GM10248 (cell line): ENCODE data around the gene WNT2.
"Not testable (repeated sequence)": the region's sequence is repeated elsewhere in the genome, so short reads cannot be mapped to it uniquely, and the experiment has no call there.

Experiments used
- CTCF ChIA-PET: fragments of 300-600 bp; sonication (Branson Sonifier 250); formaldehyde crosslinking; extraction: SDS; loops from one replicate; lab custom pipeline; 2021; ENCODE audit warnings: antibody characterized with exemption; lab: Yijun Ruan, JAX
- POLR2A ChIA-PET: fragments of 350-650 bp; sonication (Branson Sonifier 250); formaldehyde crosslinking; extraction: SDS; loops from one replicate; lab custom pipeline; 2020; ENCODE audit warnings: antibody characterized with exemption; lab: Yijun Ruan, JAX
- DNase-seq: peaks from one replicate; pipeline ENCODE4 v3.0.0; 2012; ENCODE audit errors: extremely low spot score
- CTCF ChIP-seq: IDR thresholded peaks from 2 replicates; pipeline ENCODE4 v1.5.1; 2012; ENCODE audit warnings: mild to moderate bottlenecking, low read depth; ENCODE audit errors: extremely low read depth, missing control alignments, control extremely low read depth

WNT2 gene

GRCh38 chr7:117313582-117313981, 9.3 kb downstream of the WNT2 start:
- CTCF ChIA-PET = interaction anchor here (1.6 kb wide), 1 partner anchor 101 kb away, joined by 5 read pairs; no protein-coding TSS in a partner anchor
- TF ChIP-seq CTCF = no peak
- no peak for DNase-seq
- POLR2A ChIA-PET = no interaction called here

GRCh38 chr7:117312593-117313580, 10.0 kb downstream of the WNT2 start:
- POLR2A ChIA-PET = no interaction called here
- DNase-seq = no peak
- CTCF ChIA-PET = interaction anchor here (0.8 to 1.6 kb wide), 8 partner anchors 10 to 420 kb away, joined by 3 to 5 read pairs (median 3); partner anchors contain the start of gene WNT2
- TF ChIP-seq CTCF = no peak

- CTCF ChIA-PET = interaction anchor here (1.4 to 2.9 kb wide), 2 partner anchors 12 to 96 kb away, joined by 4 to 20 read pairs; partner anchors contain the start of gene WNT2
- POLR2A ChIA-PET = no interaction called here
- TF ChIP-seq CTCF = no peak
- DNase-seq = no peak
These were observed 14.0 kb downstream of the WNT2 start for GRCh38 chr7:117308891-117309290.

GRCh38 chr7:117302396-117302795, 20.5 kb downstream of the WNT2 start:
- no peak for DNase-seq
- ChIA-PET POLR2A (no interaction called here), CTCF (no interaction called here)
- no peak for TF ChIP-seq CTCF

GRCh38 chr7:117300506-117300905, 22.4 kb downstream of the WNT2 start:
- POLR2A ChIA-PET = not testable (repeated sequence)
- CTCF ChIA-PET = interaction anchor here (0.8 to 3.9 kb wide), 4 partner anchors 12 to 88 kb away, joined by 3 to 14 read pairs (median 4); no protein-coding TSS in a partner anchor

GRCh38 chr7:117297606-117298005, 25.3 kb downstream of the WNT2 start:
- ChIA-PET POLR2A (no interaction called here), CTCF (interaction anchor here (1.5 to 3.9 kb wide), 3 partner anchors 18 to 31 kb away, joined by 3 to 14 read pairs (median 4); no protein-coding TSS in a partner anchor)
- no peak for TF ChIP-seq CTCF
- DNase-seq = no peak

More at GRCh38 chr7:117300506-117300905, 22.4 kb downstream of the WNT2 start:
- not testable (repeated sequence) for DNase-seq
